ENCODE measurements around the gene TRAF3. TPM values are rescaled to one million over a fixed set of nuclear protein-coding genes. Genes with fewer than 3 reads are reported as not detected.

Gene TRAF3
- total RNA-seq, 2 experiments from 2014 or later, result 66.4 to 83.7 TPM

- Mint-ChIP-seq H3K4me1 (peaks cover 90% of the 10 kb centered on the region), H3K27ac (peak overlapping the region; percentile 66), H3K4me3 (peak overlapping the region; percentile 37), H3K27me3 (no peaks in the 10 kb centered on the region), H3K9me3 (ENCODE audit: low read depth) (no peaks in the 10 kb centered on the region), H3K36me3 (ENCODE audit: low read depth) (peaks cover 38% of the 10 kb centered on the region)
- POLR2A ChIA-PET, result interaction anchor here (1.0 to 1.6 kb wide), 3 partner anchors 22 to 37 kb away, joined by 4 to 14 read pairs (median 4); no protein-coding TSS in a partner anchor
- CTCF ChIA-PET, result interaction anchor here (0.6 to 2.4 kb wide), 9 partner anchors 9 to 1070 kb away, joined by 3 to 8 read pairs (median 3); no protein-coding TSS in a partner anchor
- intact Hi-C loops (cut with DNase I, micrococcal nuclease), result loop anchor here in 1 of 2 experiments (1.0 kb wide), 1 partner anchor 34 kb away; no protein-coding TSS in a partner anchor
- no peak for DNase-seq
- ATAC-seq, result peak; percentile 73
Measured at GRCh38 chr14:102784892-102785594, 7.8 kb downstream of the TRAF3 start.

- ChIA-PET POLR2A (interaction anchor here (1.0 to 1.6 kb wide), 3 partner anchors 21 to 37 kb away, joined by 4 to 14 read pairs (median 4); no protein-coding TSS in a partner anchor), CTCF (interaction anchor here (0.9 to 2.4 kb wide), 6 partner anchors 9 to 37 kb away, joined by 3 to 7 read pairs (median 3); no protein-coding TSS in a partner anchor)
- peak overlapping the region; percentile 66 for H3K27ac Mint-ChIP-seq
- peaks cover under 1% of the 10 kb centered on the region for H3K9me3 Mint-ChIP-seq (ENCODE audit: low read depth)
- no peaks in the 10 kb centered on the region for H3K27me3 Mint-ChIP-seq
- intact Hi-C loops (cut with DNase I, micrococcal nuclease), result loop anchor here in 1 of 2 experiments (1.0 kb wide), 1 partner anchor 34 kb away; no protein-coding TSS in a partner anchor
- DNase-seq (no peak), ATAC-seq (no peak)
- peaks cover 40% of the 10 kb centered on the region for H3K36me3 Mint-ChIP-seq (ENCODE audit: low read depth)
- H3K4me1 Mint-ChIP-seq, result peaks cover 90% of the 10 kb centered on the region
- no peak overlapping the region for H3K4me3 Mint-ChIP-seq
Measured at GRCh38 chr14:102785595-102785963, 8.3 kb downstream of the TRAF3 start.

GRCh38 chr14:102786768-102787167, 9.5 kb downstream of the TRAF3 start:
- Mint-ChIP-seq H3K4me1 (peaks cover 91% of the 10 kb centered on the region), H3K27me3 (no peaks in the 10 kb centered on the region), H3K36me3 (ENCODE audit: low read depth) (peaks cover 43% of the 10 kb centered on the region), H3K9me3 (ENCODE audit: low read depth) (peaks cover 4% of the 10 kb centered on the region), H3K27ac (peak overlapping the region; percentile 81), H3K4me3 (peak overlapping the region; percentile 13)
- intact Hi-C loops (cut with DNase I, micrococcal nuclease), result no loop called here
- peak; percentile 78 for ATAC-seq
- POLR2A ChIA-PET, result interaction anchor here (0.8 kb wide), 1 partner anchor 12 kb away, joined by 12 read pairs; no protein-coding TSS in a partner anchor
- CTCF ChIA-PET, result no interaction called here
- DNase-seq, result peak; percentile 64

GRCh38 chr14:102789349-102789748, 12.1 kb downstream of the TRAF3 start:
- no peak overlapping the region for H3K4me3 Mint-ChIP-seq
- H3K27ac Mint-ChIP-seq, result peak overlapping the region; percentile 72
- H3K27me3 Mint-ChIP-seq, result no peaks in the 10 kb centered on the region
- DNase-seq (no peak), ATAC-seq (no peak)
- peaks cover 60% of the 10 kb centered on the region for H3K36me3 Mint-ChIP-seq (ENCODE audit: low read depth)
- ChIA-PET CTCF (interaction anchor here (0.5 kb wide), 1 partner anchor 195 kb away, joined by 4 read pairs; no protein-coding TSS in a partner anchor), POLR2A (no interaction called here)
- intact Hi-C loops (cut with DNase I, micrococcal nuclease), result no loop called here
- H3K4me1 Mint-ChIP-seq, result peaks cover 85% of the 10 kb centered on the region
- peaks cover 14% of the 10 kb centered on the region for H3K9me3 Mint-ChIP-seq (ENCODE audit: low read depth)

GRCh38 chr14:102793531-102794328, 16.5 kb downstream of the TRAF3 start:
- DNase-seq, result no peak
- intact Hi-C loops (cut with DNase I, micrococcal nuclease), result no loop called here

GRCh38 chr14:102795060-102795925, 18.0 kb downstream of the TRAF3 start:
- POLR2A ChIA-PET, result interaction anchor here (0.6 to 3.2 kb wide), 2 partner anchors 16 to 27 kb away, joined by 3 to 10 read pairs; no protein-coding TSS in a partner anchor
- Mint-ChIP-seq H3K27ac (peak overlapping the region; percentile 72), H3K36me3 (ENCODE audit: low read depth) (peaks cover 59% of the 10 kb centered on the region), H3K4me3 (no peak overlapping the region), H3K4me1 (peaks cover 84% of the 10 kb centered on the region), H3K27me3 (no peaks in the 10 kb centered on the region), H3K9me3 (ENCODE audit: low read depth) (peaks cover 14% of the 10 kb centered on the region)
- DNase-seq, result peak; percentile 67
- intact Hi-C loops (cut with DNase I, micrococcal nuclease), result loop anchor here (1.0 kb wide), 1 partner anchor 10 kb away; no protein-coding TSS in a partner anchor
- peak; percentile 80 for ATAC-seq
- CTCF ChIA-PET, result interaction anchor here (0.6 to 1.2 kb wide), 3 partner anchors 11 to 128 kb away, joined by 3 to 5 read pairs (median 3); no protein-coding TSS in a partner anchor

More at GRCh38 chr14:102793531-102794328, 16.5 kb downstream of the TRAF3 start:
- peaks cover 86% of the 10 kb centered on the region for H3K4me1 Mint-ChIP-seq
- ATAC-seq, result peak; percentile 31
- no peaks in the 10 kb centered on the region for H3K27me3 Mint-ChIP-seq
- CTCF ChIA-PET, result no interaction called here
- H3K36me3 Mint-ChIP-seq (ENCODE audit: low read depth), result peaks cover 67% of the 10 kb centered on the region
- H3K27ac Mint-ChIP-seq, result peak overlapping the region; percentile 64
- POLR2A ChIA-PET, result interaction anchor here (3.2 kb wide), 1 partner anchor 29 kb away, joined by 10 read pairs; no protein-coding TSS in a partner anchor
- H3K4me3 Mint-ChIP-seq, result no peak overlapping the region
- peaks cover 14% of the 10 kb centered on the region for H3K9me3 Mint-ChIP-seq (ENCODE audit: low read depth)

GRCh38 chr14:102796661-102797190, 19.5 kb downstream of the TRAF3 start:
- ChIA-PET CTCF (interaction anchor here (0.7 to 1.5 kb wide), 2 partner anchors 10 to 164 kb away, joined by 3 to 6 read pairs; no protein-coding TSS in a partner anchor), POLR2A (no interaction called here)
- Mint-ChIP-seq H3K36me3 (ENCODE audit: low read depth) (peaks cover 52% of the 10 kb centered on the region), H3K27ac (no peak overlapping the region), H3K4me3 (no peak overlapping the region), H3K27me3 (no peaks in the 10 kb centered on the region), H3K4me1 (peaks cover 76% of the 10 kb centered on the region), H3K9me3 (ENCODE audit: low read depth) (peaks cover 10% of the 10 kb centered on the region)
- intact Hi-C loops (cut with DNase I, micrococcal nuclease), result no loop called here
- ATAC-seq (no peak), DNase-seq (no peak)

GRCh38 chr14:102798926-102799325, 21.7 kb downstream of the TRAF3 start:
- no peaks in the 10 kb centered on the region for H3K9me3 Mint-ChIP-seq (ENCODE audit: low read depth)
- intact Hi-C loops (cut with DNase I, micrococcal nuclease), result no loop called here
- DNase-seq (no peak), ATAC-seq (no peak)
- peaks cover 73% of the 10 kb centered on the region for H3K4me1 Mint-ChIP-seq
- ChIA-PET POLR2A (no interaction called here), CTCF (interaction anchor here (1.2 kb wide), 1 partner anchor 13 kb away, joined by 3 read pairs; no protein-coding TSS in a partner anchor)
- no peak overlapping the region for H3K4me3 Mint-ChIP-seq
- no peaks in the 10 kb centered on the region for H3K27me3 Mint-ChIP-seq
- peak overlapping the region; percentile 2 for H3K27ac Mint-ChIP-seq
- H3K36me3 Mint-ChIP-seq (ENCODE audit: low read depth), result peaks cover 40% of the 10 kb centered on the region

GRCh38 chr14:102799684-102800562, 22.7 kb downstream of the TRAF3 start:
- intact Hi-C loops (cut with DNase I, micrococcal nuclease), result loop anchor here in 1 of 2 experiments (10.0 kb wide), 1 partner anchor 615 kb away; no protein-coding TSS in a partner anchor
- peak overlapping the region; percentile 48 for H3K27ac Mint-ChIP-seq
- no peak overlapping the region for H3K4me3 Mint-ChIP-seq
- DNase-seq (no peak), ATAC-seq (no peak)
- H3K4me1 Mint-ChIP-seq, result peaks cover 73% of the 10 kb centered on the region
- ChIA-PET POLR2A (no interaction called here), CTCF (no interaction called here)
- peaks cover 42% of the 10 kb centered on the region for H3K36me3 Mint-ChIP-seq (ENCODE audit: low read depth)
- no peaks in the 10 kb centered on the region for H3K9me3 Mint-ChIP-seq (ENCODE audit: low read depth)
- H3K27me3 Mint-ChIP-seq, result no peaks in the 10 kb centered on the region
